Fibroblast of skin of right quadriceps (primary cell): ENCODE results near the gene PTPRN2.
"Not testable (repeated sequence)": the region's sequence is repeated elsewhere in the genome, so short reads cannot be mapped to it uniquely, and the experiment has no call there.

ENCODE experiments used
- DNase-seq: peaks from one replicate; pipeline ENCODE4 v3.0.0-alpha.2; 2013

PTPRN2 gene

DNA sequence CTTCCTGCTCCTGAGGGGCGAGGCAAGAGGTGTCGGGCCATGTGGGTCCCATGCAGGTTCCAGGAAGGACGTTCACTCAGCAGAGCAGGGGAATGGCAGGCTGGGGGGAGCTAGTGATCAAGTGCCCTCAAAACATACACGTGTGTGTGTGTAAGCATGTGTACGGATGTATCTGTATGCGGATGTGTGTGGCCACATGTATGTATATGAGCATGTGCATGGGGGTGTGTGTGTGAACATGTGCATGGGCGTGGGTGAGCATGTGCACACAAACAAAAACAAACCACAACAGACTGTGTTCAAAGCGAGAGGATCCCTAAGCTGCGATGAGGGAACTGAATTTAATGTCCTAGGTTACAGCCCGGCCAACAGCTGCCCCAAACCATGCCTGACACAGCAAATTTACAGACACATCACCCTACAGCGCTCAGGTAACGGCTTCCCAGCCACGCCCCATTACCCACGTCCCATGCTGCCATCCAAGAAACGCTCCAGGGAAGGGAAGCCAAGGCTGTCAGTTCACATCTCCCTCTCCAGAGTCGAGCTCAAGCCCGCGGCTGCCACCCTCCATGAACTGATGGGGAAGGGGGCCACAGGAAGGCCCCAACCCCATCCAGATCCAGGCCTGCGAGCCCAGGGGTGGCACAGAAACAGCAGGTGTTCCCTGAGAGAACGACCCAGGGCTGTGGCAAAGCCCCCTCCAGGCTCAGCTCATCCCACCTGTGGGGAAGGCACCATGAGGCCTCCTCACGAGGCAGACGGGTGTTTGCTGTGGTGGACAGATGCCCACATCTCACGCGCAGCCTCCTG is 56.6 kb downstream of the PTPRN2 start:
- no peak for DNase-seq

DNA sequence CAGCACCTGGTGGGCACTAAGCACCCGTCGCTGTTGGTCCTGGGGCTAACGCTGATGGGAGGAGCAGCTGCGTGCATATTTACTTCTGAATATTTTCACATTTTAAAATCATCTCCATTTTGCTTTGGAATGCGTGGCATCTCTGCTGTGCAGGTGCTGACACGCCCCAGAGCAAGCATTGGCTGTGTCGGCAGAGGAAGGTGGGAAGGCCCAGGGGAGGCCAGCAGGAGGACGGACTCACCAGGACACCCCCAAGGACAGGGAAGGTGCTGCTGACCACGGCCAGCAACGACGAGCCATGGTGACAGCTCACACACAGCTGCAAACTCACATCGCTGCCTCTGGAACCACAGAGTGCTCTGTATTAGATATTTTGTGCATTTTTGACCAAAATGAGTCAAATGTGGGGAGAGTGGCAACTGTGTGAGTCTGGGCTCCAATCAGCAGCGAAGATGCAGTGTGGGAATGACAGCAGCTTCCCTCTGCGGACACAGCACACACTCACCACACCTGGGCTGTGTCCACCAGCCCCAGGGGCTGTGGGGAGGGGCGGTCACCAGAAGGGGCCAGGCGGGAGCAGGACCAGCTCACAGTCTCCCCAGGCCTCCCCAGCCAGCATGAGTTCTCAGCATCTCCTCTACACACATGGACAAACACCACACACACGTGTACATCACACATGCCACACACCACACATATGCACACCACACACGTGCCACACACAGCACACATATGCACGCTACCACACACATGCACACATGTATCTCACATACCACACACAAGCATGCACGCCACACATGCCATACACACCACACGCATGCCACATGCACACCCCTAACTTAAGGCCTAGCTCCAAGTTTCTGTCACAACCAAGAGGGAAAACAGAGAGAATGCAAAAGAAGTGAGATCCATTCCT is 58.2 kb downstream of the PTPRN2 start:
- DNase-seq: no peak

DNA sequence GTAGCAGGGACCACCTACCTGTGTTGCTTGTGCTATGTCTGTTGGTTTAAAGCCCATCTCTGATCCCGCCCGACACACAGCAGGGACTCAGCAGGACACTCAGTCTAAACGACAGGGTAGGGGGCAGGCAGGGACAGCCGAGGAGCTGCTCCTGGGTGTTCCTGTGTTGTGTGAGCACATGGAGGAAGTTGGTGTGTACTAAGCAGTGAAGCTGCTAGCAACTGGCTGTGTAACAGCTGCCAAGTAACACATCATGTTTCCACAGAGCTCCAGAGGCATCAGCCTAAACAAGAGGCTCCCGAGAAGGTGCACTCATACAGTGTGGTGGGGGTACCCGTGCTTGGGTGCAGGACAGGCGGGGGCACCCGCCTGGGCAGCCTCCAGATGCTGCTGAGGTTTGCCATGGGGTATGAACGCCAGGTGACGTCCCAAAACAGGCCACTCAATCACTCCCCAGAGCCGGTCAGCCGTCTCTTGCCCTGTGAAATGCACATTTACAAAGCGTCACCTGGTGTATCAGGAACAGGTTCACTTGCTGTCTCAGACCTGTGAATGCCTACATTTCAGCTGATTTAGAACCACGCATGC is 59.6 kb downstream of the PTPRN2 start:
- no peak for DNase-seq

DNA sequence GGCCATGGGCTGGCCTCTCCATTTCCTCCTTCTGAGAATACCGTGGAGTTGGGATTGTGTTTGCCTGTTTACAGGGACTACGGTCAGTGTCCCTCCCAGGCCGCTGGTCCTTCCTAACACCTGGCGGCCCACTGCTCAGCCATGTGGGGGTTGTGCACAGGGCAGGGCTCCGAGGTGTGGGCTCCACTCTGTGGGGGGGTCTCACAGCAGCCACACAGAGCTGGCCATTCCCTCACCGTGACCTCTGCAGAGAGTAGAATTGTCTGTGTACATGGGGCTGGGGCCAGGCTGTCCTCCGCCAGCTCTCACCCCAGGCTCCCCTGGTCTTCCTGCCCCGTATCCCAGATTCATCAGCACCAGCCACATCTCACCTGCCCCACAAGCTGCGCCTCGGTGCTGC is 60.1 kb downstream of the PTPRN2 start:
- DNase-seq: no peak

DNA sequence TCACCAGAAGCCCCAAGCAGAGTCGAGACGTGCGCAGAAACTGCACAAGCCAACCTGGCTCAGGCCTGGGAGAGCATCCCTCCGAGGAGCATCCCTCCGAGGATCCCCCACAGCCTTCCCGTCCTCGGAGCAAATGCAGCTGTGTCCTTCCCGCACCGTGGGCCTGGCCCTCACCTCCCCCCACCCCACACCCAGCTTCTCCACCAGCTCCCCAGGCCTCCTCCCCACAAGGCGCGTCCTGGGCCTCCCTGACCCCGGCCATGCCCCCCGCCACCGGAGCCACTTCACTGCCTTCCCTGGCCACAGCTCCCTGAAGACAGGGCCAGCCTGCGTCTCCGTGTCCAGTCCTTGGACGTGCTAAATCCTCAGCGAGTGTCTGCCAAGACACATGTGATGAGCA is 60.6 kb downstream of the PTPRN2 start:
- DNase-seq: no peak

DNA sequence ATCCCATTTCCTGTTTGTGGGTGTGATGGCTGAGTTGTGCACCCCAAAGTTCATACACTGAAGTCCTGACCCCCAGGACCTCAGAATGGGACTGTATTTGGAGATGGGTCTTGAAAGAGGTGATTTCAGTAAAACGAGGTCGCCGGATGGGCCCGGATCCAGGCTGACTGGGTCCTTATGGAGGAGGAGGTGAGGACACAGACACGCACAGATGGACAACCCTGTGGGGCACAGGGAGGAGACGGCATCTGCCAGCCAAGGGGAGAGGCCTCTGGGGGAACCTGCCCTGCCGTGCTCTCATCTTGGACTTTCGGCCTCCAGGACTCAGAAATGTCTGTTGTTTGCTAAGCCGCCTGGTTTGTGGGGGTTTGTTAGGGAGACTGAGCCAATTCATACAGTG is 61.1 kb downstream of the PTPRN2 start:
- DNase-seq: no peak

DNA sequence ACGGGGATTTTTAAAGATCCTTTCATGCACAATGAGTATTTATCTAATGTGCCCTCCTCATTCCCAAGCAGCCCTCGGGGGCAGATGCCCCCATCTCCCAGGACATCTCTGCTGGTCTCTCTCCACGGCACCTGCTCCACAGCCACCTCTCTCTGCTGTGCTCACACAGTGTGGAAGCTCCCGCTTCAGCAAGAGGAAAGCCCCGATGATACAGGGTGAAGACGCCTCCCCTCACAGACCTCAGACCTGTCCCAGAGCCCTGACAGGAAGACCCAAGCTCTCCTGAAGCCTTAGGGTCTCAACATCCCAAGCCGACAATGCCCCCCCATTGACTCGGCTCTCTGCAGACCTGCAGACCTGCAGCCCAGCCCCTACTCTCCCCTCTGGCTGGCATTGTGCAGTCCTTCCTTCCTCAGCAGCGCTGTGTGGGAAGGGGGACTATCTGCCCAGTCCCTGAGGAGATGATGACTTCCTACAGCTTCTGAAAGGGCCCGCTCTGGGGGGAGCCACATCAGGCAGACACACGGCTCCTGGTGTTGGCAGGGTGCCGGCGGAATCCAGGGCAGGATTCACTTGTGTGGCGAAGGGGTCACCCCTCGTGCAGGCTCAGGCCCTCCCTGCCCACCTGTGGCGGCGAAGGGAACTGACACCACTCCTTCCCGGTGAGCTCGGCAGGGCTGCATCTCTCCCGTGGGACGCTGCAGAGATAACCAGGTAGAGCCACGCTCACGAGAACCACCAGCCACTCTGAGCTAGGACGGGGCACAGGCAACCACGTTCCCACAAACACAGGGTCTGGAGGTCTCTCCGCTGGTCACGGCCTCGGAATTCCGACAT is 61.8 kb downstream of the PTPRN2 start:
- DNase-seq: no peak

DNA sequence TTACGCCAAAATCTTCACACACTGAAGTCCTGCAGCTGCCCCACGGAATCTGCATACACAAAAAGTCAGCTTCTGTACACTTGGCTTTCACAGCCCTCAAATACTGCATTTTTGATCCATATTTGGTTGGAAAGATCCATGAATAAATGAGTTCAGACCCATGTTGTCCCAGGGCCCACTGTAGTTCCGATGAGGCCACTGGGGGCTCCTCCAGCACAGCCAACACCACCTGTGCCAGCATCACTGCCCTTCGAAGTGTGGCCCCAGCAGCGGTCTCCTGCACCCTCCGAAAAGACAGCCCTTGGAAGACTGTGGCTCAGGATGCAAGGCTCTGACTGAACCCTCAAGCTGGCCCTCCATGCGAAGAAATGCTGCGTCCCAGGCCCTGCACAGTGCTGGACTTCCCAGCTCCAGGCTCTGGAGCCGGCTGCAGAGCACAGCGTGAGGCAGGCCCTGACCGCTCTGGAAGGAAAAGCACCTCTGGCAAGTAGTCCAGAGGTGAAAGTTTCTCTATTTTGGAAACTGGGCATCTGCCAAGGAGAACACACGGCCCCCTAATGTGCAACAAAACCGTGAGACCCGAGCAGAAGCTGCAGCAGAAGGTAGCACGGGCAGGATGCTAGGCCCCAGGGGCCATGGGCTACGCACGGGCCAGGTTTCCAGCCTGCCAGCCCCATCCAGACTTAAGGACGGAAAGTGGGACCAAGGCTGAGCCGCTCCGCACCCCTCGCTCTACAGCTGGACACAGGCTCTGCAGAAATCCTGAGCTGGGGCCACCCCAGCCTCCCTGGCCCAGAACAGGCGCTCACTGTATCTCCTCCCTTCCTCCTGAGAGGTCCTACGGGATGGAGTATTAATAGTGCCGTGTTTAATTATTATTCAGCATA is 62.6 kb downstream of the PTPRN2 start:
- no peak for DNase-seq

DNA sequence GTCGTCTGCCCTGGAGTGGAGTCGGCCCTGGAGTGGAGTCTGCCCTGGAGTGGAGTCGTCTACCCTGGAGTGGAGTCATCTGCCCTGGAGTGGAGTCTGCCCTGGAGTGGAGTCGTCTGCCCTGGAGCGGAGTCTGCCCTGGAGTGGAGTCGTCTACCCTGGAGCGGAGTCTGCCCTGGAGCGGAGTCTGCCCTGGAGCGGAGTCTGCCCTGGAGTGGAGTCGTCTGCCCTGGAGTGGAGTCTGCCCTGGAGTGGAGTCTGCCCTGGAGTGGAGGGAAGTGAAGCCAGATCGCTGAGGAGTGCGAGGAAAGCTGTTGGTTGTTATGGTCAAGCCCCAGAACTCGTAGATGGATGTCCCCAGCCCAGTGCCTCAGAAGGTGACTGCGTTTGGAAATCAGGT is 63.3 kb downstream of the PTPRN2 start:
- not testable (repeated sequence) for DNase-seq

DNA sequence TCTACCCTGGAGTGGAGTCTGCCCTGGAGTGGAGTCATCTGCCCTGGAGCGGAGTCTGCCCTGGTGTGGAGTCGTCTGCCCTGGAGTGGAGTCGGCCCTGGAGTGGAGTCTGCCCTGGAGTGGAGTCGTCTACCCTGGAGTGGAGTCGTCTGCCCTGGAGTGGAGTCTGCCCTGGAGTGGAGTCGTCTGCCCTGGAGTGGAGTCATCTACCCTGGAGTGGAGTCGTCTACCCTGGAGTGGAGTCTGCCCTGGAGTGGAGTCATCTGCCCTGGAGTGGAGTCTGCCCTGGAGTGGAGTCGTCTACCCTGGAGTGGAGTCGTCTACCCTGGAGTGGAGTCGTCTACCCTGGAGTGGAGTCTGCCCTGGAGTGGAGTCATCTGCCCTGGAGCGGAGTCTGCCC is 63.7 kb downstream of the PTPRN2 start:
- DNase-seq: not testable (repeated sequence)

DNA sequence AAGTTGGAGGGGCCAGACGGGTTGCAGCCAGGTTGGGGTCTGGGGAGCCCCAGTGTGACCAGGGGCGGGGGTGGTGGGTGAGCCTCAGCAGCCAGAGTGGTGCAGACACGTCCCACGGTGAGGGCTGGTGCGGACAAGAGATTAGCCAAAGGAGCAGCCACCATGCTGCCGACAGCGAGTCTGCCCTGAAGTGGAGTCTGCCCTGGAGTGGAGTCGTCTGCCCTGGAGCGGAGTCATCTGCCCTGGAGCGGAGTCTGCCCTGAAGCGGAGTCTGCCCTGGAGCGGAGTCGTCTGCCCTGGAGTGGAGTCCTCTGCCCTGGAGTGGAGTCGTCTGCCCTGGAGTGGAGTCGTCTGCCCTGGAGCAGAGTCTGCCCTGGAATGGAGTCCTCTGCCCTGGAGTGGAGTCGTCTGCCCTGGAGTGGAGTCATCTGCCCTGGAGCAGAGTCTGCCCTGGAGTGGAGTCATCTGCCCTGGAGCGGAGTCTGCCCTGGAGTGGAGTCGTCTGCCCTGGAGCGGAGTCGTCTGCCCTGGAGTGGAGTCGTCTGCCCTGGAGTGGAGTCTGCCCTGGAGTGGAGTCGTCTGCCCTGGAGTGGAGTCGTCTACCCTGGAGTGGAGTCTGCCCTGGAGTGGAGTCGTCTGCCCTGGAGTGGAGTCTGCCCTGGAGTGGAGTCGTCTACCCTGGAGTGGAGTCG is 64.3 kb downstream of the PTPRN2 start:
- not testable (repeated sequence) for DNase-seq

DNA sequence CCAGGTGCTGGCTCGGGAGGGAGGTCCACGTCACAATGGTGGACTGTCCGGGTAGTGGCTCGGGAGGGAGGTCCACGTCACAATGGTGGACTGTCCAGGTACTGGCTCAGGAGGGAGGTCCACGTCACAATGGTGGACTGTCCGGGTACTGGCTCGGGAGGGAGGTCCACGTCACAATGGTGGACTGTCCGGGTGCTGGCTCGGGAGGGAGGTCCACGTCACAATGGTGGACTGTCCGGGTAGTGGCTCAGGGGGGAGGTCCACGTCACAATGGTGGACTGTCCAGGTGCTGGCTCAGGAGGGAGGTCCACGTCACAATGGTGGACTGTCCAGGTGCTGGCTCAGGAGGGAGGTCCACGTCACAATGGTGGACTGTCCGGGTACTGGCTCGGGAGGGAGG is 65.8 kb downstream of the PTPRN2 start:
- not testable (repeated sequence) for DNase-seq

DNA sequence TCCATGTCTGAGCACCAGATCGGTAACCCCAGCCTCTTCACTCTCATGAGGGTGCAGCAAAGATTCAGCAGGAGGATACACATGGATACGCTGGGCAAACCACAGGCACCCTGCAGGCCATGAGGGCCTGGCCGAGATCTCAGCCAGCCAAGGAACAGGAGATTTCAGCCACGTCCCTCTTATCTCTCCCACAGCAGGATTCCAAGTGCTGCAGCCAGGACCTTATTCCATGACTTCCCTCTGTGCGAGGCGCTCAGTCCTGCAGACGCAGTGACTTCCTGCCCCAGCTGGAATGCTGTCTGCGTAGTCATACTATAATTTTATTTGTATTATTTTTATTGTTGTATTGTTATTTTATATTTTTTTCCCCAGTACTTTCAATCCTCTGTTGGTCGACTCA is 66.8 kb downstream of the PTPRN2 start:
- no peak for DNase-seq

DNA sequence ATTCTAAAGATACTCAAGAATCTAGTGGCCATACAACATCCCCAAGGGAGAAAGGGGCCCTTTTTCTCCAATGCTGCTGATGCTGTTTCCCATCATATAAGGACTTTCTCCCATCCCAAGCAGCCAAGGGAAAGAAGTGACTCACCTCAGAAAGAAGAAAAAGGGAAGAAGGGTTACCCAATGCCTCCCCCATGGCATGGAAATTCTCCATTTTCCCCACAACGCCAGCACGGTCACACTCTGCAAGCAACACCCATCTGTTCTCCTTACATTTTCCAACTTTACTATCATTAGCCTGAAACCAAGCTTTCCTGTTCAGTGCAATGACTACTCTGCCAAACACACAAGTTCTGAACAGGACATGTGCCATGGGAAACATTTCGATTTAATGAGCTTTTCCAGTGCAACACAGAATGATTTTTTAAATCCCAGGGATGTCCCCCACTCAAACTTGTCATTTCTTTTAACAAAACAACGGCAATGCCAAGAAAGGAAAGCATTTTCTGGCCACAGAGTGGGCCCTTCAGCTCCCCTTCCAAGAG is 67.9 kb downstream of the PTPRN2 start:
- no peak for DNase-seq

DNA sequence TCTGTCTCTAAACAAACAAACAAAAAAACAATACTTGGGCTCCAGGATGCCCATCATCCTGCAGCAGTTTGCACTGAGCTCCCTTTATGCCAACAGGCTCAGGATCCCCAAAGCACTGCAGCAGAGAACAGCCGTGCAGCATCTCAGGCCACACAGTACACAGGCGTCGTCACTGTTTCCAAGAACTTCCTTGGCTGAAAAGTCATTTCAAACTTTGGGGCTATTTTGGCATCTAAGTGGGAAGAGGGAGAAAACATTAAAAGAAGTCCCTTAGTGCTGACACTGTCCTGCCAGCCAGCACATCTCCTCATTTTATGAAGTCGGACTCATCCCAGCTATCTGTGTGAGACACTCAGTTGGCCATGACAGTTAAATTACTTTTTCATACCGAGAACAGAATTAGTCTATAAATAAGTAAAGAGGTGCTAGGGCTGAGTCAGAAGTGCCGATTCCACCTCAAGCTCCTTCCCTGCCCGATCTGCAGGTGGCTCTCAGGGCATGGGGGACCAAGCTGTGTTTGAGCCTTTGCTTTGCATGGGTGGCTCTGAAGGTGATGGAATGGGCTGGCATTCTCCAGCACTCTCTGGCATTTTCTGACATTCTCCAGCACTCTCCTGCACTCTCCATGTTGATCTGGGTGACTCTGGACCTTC is 68.5 kb downstream of the PTPRN2 start:
- DNase-seq: no peak

DNA sequence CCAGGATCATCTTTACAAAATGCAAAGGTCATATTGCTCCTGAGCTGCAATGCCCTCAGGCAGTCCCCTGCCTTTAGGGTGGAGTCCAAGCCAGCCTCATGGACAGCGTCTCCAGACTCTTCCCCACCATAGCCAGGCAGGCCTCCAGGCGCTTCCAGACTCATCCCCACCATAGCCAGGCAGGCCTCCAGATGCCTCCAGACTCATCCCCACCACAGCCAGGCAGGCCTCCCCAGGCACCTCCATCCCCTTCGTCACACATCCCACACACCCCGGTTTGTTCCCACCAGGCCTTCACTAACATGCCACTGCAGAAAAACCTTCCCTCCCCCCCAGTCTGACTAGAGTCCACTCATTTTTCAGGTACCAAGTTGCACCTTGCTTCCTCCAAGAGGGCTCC is 70.1 kb downstream of the PTPRN2 start:
- no peak for DNase-seq

DNA sequence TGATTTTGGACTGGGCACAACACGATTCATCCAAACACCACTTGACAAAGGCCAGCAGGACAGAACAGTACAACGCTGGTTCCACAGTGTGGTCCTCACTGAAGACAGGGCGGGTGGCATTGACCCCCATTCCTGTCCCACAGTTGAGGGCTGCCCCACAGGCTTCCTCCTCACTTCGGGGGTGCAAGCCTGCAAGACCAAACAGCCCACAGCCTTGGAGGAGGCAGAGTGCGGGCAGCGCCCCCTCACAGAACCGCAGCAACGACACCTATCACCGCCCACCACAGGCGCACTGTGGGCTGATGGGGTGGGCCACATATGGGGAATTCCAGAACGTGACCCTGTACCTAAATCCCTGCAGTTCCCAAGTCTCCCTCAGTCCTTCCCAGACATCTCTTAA is 70.6 kb downstream of the PTPRN2 start:
- no peak for DNase-seq

DNA sequence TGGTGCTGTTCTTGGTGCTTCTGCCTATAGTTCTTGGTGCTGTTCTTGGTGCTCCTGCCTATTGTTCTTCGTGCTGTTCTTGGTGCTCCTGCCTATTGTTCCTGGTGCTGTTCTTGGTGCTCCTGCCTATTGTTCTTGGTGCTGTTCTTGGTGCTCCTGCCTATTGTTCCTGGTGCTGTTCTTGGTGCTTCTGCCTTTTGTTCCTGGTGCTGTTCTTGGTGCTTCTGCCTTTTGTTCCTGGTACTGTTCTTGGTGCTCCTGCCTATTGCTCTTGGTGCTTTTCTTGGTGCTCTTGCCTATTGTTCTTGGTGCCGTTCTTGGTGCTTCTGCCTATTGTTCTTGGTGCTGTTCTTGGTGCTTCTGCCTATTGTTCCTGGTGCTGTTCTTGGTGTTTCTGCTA is 71.1 kb downstream of the PTPRN2 start:
- DNase-seq: no peak

DNA sequence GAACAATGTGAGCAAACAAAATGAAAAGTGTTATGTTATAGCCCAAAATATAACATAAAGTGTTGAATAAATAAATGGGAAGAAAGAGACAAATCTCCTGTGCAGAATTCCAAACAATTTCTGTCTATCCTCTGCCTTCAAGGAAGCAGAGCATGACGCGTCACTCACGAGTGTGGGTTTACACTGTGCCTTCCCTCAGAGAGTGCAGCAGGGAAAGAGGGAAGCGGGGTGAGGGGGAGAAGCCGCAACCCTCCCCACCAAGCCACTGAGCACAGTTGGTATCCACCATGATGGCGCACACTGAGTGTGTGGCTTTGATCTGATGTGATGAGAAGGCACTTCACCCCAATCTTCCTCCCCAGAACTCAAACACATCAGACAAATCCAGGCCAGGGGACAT is 74.8 kb downstream of the PTPRN2 start:
- DNase-seq: no peak

DNA sequence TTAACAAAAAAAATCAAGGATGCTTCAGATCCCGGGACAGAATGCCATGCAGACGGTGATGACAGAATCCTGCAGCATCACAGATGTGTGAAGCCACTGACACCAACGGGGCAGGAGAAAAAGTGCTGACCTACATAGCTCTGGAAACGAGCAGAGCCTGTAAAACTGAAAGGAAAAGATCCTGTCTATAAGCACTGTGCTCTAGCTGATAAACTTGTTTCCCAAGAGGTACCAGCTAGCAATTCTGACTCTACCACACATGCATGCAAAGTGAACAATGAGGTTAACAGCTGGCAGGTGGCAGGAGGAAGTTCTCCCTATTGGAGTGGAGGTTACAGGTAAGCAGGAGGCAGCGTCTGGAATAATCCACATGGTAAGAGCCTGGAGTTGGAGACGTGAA is 75.6 kb downstream of the PTPRN2 start:
- DNase-seq: no peak
